ENCODE data around the gene RACK1.
A peak's percentile ranks its signal among the peaks of the same experiment; 100 is the strongest.

GRCh38 chr5:181221792-181222629 lies 21.7 kb downstream of the RACK1 start:
- TF ChIP-seq CTCF (conservative IDR thresholded peaks at IDR 0.05; ENCODE audit: low read depth, low read length) (no peak), POLR2A (IDR thresholded peaks at IDR 0.05; ENCODE audit: low read depth, low read length) (peak; percentile 74), MAZ (IDR thresholded peaks at IDR 0.05; ENCODE audit: borderline replicate concordance, low read depth, low read length) (peak; percentile 39; the same call in 1 of the 2 replicates), BHLHE40 (IDR thresholded peaks at IDR 0.05; ENCODE audit: low read depth, low read length) (peak; percentile 77), RFX5 (IDR thresholded peaks at IDR 0.05; ENCODE audit: low read depth, low read length) (no peak), ELK1 (IDR thresholded peaks at IDR 0.05; ENCODE audit: borderline replicate concordance, low read depth, low read length) (no peak), USF2 (IDR thresholded peaks at IDR 0.05; ENCODE audit: low read depth, low read length) (no peak; the same call in 1 of the 2 replicates)
